Kidney epithelial cell (primary cell): ENCODE results near the gene AMACR. TPM values are rescaled to one million over a fixed set of nuclear protein-coding genes. Genes with fewer than 3 reads are reported as not detected.
"Not testable (repeated sequence)": the region's sequence is repeated elsewhere in the genome, so short reads cannot be mapped to it uniquely, and the experiment has no call there.

Source experiments
- DNase-seq: peaks from one replicate; pipeline ENCODE4 v3.0.0-alpha.2; 2010; ENCODE audit warnings: low read depth
- H3K27me3 ChIP-seq: 2 replicates; pipeline ENCODE4 v1.6.0; 2011; ENCODE audit warnings: low read length; ENCODE audit not compliant: control insufficient read depth, insufficient read depth
- H3K36me3 ChIP-seq: 2 replicates; pipeline ENCODE4 v1.5.1; 2011; ENCODE audit warnings: low read length; ENCODE audit not compliant: control insufficient read depth, insufficient read depth
- H3K4me3 ChIP-seq: 2 replicates; pipeline ENCODE4 v1.5.1; 2011; ENCODE audit warnings: low read depth, mild to moderate bottlenecking, control low read depth, low read length
- total RNA-seq: library from RNA; depleted of rRNA; stranded (reverse); fragments of >200 nt; gene quantifications from 2 replicates; pipeline ENCODE4 v1.2.3, GENCODE V29; 2015
- TF ChIP-seq, protein P1 (sequence below): IDR thresholded peaks from 2 replicates; pipeline ENCODE4 v1.5.1; 2011; ENCODE audit warnings: mild to moderate bottlenecking, moderate library complexity, low read length, control low read depth, inconsistent platforms; ENCODE audit not compliant: insufficient read depth, poor library complexity, severe bottlenecking

The AMACR gene
- total RNA-seq, 1 donor from 2014 or later = 18.0 TPM

DNA sequence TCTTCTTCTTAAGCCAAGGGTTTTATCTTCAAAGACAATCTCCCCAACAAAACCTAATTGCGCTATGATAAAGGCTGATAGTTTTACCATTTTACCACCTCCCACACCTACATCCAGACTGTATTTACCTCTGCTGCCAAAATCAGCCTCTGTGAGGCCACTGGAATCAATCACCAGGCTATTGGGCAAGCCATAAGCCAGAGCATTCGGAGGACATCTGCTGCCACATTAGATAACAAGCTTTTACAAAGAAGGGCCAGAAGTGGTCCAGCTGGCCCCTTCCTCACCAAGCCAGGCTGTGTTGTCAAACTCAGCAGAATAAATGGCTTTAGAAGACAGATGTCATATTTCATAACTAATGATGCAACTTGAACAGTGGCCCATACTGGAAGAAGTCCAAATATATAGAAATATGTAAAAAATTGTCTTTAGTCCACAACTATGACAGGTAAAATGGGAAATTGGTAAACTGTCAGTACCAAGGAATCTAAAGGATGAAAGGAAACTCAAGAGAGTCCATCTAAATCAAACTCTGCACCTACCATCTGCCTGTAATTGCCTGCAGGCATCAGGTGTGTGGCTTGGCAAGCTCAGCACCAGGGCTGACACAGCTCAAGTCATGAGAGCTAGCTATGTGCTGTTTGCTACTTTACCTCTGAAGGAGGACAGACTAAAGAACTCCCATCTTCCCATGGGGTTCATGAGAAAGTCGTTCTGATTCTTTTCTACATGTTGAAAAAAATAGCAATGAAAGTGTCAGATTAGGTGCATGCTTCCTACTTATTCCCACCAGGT, 39.4 kb downstream of the AMACR start:
- no peaks in the 10 kb centered on the region for H3K36me3 ChIP-seq
- no peak overlapping the region for H3K4me3 ChIP-seq
- H3K27me3 ChIP-seq = no peaks in the 10 kb centered on the region
- no peak for DNase-seq
- TF ChIP-seq, protein P1, sequence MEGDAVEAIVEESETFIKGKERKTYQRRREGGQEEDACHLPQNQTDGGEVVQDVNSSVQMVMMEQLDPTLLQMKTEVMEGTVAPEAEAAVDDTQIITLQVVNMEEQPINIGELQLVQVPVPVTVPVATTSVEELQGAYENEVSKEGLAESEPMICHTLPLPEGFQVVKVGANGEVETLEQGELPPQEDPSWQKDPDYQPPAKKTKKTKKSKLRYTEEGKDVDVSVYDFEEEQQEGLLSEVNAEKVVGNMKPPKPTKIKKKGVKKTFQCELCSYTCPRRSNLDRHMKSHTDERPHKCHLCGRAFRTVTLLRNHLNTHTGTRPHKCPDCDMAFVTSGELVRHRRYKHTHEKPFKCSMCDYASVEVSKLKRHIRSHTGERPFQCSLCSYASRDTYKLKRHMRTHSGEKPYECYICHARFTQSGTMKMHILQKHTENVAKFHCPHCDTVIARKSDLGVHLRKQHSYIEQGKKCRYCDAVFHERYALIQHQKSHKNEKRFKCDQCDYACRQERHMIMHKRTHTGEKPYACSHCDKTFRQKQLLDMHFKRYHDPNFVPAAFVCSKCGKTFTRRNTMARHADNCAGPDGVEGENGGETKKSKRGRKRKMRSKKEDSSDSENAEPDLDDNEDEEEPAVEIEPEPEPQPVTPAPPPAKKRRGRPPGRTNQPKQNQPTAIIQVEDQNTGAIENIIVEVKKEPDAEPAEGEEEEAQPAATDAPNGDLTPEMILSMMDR = no peak

DNA sequence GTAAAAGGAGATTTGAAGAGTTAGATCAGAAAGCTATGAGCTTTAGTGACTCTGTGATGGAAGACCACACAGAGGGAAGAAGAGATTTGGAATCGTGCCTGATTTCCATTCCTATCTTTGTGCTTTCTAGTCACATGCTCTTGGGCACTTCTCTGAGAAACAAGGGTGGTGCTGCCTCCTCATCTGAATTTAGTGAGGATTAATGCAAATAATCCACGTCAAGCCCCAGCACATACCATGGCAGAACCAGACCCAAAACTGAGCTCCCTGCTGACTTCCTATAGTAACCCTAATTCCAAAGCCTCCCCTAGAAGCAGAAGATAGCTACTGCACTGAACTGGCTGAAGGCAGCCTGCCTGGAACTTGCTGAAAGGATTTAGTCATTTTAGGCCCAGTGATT, 41.0 kb downstream of the AMACR start:
- no peak for DNase-seq
- Histone ChIP-seq H3K36me3 (no peaks in the 10 kb centered on the region), H3K4me3 (no peak overlapping the region), H3K27me3 (no peaks in the 10 kb centered on the region)
- TF ChIP-seq, protein P1 = no peak

DNA sequence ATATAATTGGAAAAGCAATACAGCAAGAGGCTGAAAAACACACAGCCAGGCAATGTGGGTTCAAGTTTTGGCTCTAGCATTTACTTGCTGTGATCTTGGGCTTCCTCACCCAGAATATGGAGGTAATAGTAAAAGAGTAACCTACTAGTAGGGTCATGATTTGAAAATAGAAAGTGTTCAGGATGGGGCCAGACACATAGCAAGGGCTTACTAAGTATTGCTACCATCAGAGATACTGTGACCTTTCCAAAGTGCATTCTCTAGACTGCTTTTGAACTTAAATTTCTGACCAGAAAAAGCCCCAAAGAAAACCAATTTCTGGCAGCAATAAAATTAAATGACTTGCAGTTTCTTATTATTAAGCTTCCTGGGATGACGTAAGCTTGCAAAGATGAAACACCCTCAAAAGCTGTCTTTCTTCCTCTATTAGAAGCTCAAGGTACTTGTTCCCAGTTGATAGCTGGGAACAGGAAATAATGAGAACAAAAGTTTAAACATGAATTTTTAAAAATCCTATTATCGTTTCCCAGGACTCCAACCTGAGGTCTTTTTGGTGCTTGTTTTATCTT, 43.6 kb downstream of the AMACR start:
- Histone ChIP-seq H3K27me3 (no peaks in the 10 kb centered on the region), H3K36me3 (no peaks in the 10 kb centered on the region), H3K4me3 (no peak overlapping the region)
- TF ChIP-seq, protein P1 = no peak
- no peak for DNase-seq

DNA sequence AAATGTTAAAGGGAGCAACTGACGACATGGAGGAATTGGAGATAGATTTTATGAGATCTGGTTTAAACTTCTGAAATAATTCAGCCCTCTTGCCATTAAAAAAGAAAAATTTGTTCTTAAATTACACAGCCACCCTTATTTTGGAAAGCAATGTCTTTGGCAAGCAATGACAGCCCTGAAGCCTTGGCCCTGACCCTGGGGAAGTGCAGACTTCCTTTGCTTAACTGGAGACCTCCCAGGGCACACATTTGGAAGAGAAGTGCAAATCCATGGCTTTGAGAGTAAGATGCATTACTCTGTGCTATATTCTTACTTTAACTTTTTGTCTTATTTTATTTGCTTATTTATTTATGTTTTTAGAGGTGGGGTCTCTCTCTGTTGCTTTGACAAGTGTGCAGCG, 49.7 kb downstream of the AMACR start:
- H3K4me3 ChIP-seq = no peak overlapping the region
- no peaks in the 10 kb centered on the region for H3K36me3 ChIP-seq
- no peaks in the 10 kb centered on the region for H3K27me3 ChIP-seq
- DNase-seq = no peak
- TF ChIP-seq, protein P1 = no peak

DNA sequence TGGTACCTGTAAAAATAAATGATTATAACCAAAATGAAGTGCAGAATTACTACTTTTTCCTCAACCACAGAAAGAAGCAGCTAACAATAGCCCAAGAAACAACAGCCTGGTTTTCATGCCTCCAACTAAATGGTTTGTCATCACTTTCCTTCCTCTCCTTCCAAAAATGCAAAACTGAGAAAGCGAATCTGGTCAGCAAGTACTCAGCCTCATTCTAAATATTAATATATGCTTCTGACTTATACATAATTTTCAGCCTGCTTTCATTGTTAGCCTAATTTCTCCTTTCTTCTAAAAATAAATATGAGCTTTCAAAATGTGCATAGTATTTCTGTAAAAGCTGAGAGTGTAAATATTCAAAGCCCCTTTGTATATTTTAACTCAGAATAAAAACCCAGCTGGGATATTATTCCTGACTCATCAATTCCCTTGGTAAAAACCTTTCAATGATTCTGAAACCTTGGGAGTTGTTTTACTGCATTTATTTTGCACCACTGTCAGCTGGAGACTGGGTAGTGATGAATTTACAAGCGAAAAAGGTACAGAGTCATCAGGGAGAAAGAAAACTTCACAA, 50.2 kb downstream of the AMACR start:
- no peak overlapping the region for H3K4me3 ChIP-seq
- H3K36me3 ChIP-seq = no peaks in the 10 kb centered on the region
- TF ChIP-seq, protein P1 = no peak
- no peak for DNase-seq
- no peaks in the 10 kb centered on the region for H3K27me3 ChIP-seq

DNA sequence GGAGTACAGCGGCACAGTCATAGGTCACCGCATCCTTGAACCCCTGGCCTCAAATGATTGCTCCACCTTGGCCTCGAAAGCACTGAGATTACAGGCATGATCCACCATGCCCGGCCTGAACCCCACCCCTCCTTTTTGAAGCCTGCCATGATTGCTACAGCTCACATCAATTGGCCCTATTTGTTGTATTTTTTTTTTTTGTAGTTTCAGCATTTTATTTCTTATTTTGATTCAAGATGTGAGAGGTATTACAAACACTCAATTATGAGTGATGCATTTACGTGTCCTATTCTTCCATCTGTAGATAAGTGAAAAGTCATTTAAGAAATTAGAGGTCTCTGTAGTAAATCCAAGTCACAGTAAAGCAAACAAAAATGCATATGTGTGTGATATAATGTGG, 55.7 kb downstream of the AMACR start:
- not testable (repeated sequence) for H3K4me3 ChIP-seq, H3K36me3 ChIP-seq, DNase-seq, H3K27me3 ChIP-seq
